RWPE2 (cell line): ENCODE data around the gene OSBPL6.

ENCODE experiments used
- ATAC-seq: fragments of 200-7000 bp; cut with Tn5 transposase; 3 replicates; pipeline ENCODE4 v1.9.1; 2021; ENCODE audit warnings: low read depth
- DNase-seq: peaks from one replicate; pipeline ENCODE4 v3.0.0-alpha.2; 2020; ENCODE audit warnings: low spot score
- H3K27ac ChIP-seq: fragments of 450-650 bp; 2 replicates; pipeline ENCODE4 v1.5.1; 2017; ENCODE audit warnings: mild to moderate bottlenecking; ENCODE audit not compliant: poor library complexity, severe bottlenecking
- H3K27me3 ChIP-seq: fragments of 250-450 bp; sonication (Bioruptor Pico); 2 replicates; pipeline ENCODE4 v1.5.1; 2021; ENCODE audit warnings: mild to moderate bottlenecking, moderate library complexity; ENCODE audit not compliant: insufficient read depth, poor library complexity, severe bottlenecking
- H3K36me3 ChIP-seq: fragments of 250-450 bp; sonication (Bioruptor Pico); 2 replicates; pipeline ENCODE4 v1.5.1; 2020; ENCODE audit warnings: low read depth, mild to moderate bottlenecking, moderate library complexity
- H3K4me1 ChIP-seq: fragments of 250-450 bp; sonication (Bioruptor Pico); 2 replicates; pipeline ENCODE4 v1.5.1; 2021; ENCODE audit warnings: mild to moderate bottlenecking, moderate library complexity; ENCODE audit not compliant: insufficient read depth, poor library complexity, severe bottlenecking
- H3K4me3 ChIP-seq: fragments of 250-450 bp; sonication (Bioruptor Pico); 2 replicates; pipeline ENCODE4 v1.5.1; 2021; ENCODE audit warnings: mild to moderate bottlenecking, moderate library complexity; ENCODE audit not compliant: severe bottlenecking
- H3K9me3 ChIP-seq: fragments of 250-450 bp; sonication (Bioruptor Pico); 2 replicates; pipeline ENCODE4 v1.5.1; 2021; ENCODE audit warnings: mild to moderate bottlenecking, moderate library complexity; ENCODE audit not compliant: severe bottlenecking
- TF ChIP-seq, protein P1 (sequence below): fragments of 450-650 bp; IDR thresholded peaks from one replicate; pipeline ENCODE4 v1.5.1; 2017; ENCODE audit warnings: mild to moderate bottlenecking, moderate library complexity; ENCODE audit not compliant: poor library complexity, severe bottlenecking

The OSBPL6 gene

DNA sequence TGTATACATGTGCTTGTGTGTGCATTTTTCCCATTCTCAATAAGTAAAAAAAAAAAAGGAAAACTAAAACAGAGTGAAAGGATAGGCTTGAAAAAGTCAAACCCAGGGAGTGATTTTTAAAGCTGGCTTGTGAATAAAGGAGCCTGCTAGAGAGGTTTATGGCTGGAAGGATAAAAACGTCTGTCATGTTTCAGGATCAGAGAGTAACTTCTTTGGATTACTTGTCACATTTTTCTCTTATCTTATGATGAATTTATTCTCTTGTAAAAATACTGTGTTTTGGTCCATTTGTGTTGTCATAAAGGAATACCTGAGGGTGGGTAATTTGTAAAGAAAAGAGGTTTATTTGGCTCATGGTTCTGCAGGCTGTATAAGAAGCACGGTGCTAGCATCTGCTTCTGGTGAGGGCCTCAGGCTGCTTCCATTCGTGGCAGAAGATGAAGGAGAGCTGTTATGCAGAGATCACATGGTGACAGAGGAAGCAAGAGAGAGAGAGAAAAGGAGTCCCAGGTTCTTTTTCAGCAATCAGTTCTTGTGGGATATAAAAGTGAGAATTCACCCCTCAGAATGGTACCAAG, 89.1 kb downstream of the OSBPL6 start:
- H3K4me3 ChIP-seq: no peak overlapping the region
- no peaks in the 10 kb centered on the region for H3K9me3 ChIP-seq
- no peak overlapping the region for H3K27ac ChIP-seq
- H3K4me1 ChIP-seq: peaks cover 32% of the 10 kb centered on the region
- ATAC-seq: no peak
- DNase-seq: no peak
- no peaks in the 10 kb centered on the region for H3K36me3 ChIP-seq
- H3K27me3 ChIP-seq: no peaks in the 10 kb centered on the region
- TF ChIP-seq, protein P1, sequence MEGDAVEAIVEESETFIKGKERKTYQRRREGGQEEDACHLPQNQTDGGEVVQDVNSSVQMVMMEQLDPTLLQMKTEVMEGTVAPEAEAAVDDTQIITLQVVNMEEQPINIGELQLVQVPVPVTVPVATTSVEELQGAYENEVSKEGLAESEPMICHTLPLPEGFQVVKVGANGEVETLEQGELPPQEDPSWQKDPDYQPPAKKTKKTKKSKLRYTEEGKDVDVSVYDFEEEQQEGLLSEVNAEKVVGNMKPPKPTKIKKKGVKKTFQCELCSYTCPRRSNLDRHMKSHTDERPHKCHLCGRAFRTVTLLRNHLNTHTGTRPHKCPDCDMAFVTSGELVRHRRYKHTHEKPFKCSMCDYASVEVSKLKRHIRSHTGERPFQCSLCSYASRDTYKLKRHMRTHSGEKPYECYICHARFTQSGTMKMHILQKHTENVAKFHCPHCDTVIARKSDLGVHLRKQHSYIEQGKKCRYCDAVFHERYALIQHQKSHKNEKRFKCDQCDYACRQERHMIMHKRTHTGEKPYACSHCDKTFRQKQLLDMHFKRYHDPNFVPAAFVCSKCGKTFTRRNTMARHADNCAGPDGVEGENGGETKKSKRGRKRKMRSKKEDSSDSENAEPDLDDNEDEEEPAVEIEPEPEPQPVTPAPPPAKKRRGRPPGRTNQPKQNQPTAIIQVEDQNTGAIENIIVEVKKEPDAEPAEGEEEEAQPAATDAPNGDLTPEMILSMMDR: no peak

DNA sequence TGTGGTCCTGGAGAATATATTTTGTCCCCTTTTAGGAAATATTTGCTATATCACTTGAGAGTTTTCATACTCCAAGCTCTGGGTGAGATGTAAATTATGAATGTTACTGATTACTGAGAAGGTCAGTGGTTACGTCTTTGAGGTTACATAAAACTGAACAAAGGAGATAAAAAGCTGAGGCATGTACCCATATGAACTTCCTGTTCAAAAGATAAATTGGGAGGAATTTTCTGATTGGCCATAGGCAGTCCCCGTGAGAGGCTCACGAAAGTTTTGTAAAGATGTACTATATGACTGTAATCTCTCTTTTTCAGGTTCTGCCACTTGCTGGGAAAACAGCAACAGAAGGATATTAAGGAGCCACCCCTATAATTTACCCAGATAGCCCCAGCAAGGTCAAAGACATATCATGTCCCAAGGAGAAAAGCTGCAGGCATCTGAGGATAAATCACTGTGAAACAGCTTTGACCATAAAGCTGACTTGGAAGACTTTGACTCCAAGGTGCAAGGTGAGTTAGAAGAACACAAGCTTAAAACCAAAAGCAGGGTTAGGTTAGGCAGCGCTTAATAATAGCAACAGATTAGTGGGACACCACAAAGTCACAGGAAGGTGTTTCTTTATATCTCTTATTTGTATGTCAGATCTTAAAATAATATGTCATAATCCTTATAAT, 90.4 kb downstream of the OSBPL6 start:
- H3K4me3 ChIP-seq: no peak overlapping the region
- TF ChIP-seq, protein P1: no peak

DNA sequence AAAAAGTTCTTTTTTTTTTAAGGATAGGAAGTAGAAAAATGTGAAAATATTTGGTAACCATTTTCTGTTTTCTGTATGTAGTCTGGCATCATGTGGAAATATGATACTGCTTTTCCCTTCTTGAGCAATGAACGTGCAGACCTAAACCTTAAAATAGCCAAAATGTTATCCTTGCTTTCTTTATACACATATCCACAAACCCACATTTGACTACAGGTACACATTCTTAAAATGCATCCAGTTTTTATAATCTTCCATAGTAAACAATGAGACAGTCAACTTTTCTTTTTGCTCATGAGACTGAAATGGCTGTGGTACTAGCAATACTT, 90.9 kb downstream of the OSBPL6 start:
- no peak for DNase-seq
- no peak for ATAC-seq
- TF ChIP-seq, protein P1: no peak
- H3K4me3 ChIP-seq: no peak overlapping the region
- H3K27me3 ChIP-seq: no peaks in the 10 kb centered on the region
- H3K9me3 ChIP-seq: no peaks in the 10 kb centered on the region
- H3K27ac ChIP-seq: no peak overlapping the region
- no peaks in the 10 kb centered on the region for H3K36me3 ChIP-seq
- H3K4me1 ChIP-seq: peaks cover 15% of the 10 kb centered on the region

More for the DNA sequence above, 90.4 kb downstream of the OSBPL6 start:
- Histone ChIP-seq H3K9me3 (no peaks in the 10 kb centered on the region), H3K36me3 (no peaks in the 10 kb centered on the region), H3K27me3 (no peaks in the 10 kb centered on the region), H3K27ac (no peak overlapping the region), H3K4me1 (peaks cover 19% of the 10 kb centered on the region)
- no peak for ATAC-seq
- no peak for DNase-seq

DNA sequence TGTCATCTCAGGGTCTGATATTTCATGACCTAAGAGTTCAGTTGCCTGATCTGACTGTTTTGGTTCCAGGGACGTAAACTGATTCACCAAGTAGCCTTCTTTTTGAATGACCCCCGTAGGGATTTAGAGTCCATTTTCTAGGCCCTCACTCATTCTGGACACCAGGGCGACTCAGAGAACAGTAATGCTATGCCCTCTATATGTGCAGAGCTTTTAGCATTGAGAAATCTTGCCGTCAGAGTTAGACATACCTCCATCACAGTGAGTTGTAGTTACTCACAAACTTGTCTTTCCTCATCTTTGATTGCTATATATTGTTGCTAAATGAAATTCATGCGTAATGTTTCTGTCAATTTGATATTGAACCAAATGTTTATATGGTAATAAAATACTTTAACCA, 92.3 kb downstream of the OSBPL6 start:
- H3K9me3 ChIP-seq: no peaks in the 10 kb centered on the region
- TF ChIP-seq, protein P1: no peak
- no peak for DNase-seq

More for the DNA sequence above, 92.3 kb downstream of the OSBPL6 start:
- H3K4me1 ChIP-seq: peaks cover 12% of the 10 kb centered on the region
- H3K36me3 ChIP-seq: no peaks in the 10 kb centered on the region
- no peak overlapping the region for H3K27ac ChIP-seq
- no peak for ATAC-seq
- H3K27me3 ChIP-seq: no peaks in the 10 kb centered on the region
- no peak overlapping the region for H3K4me3 ChIP-seq
